Activated CD8-positive, alpha-beta T cell treated with anti-CD3 and anti-CD28 coated beads for 36 hours (primary cell): ENCODE results near the gene CTBP2. TPM values are rescaled to one million over a fixed set of nuclear protein-coding genes. Genes with fewer than 3 reads are reported as not detected.

Source experiments
- ATAC-seq: fragments of 200-7000 bp; cut with Tn5 transposase; one replicate; pipeline ENCODE4 v1.10.0; 2021; ENCODE audit warnings: mild to moderate bottlenecking, moderate library complexity
- CTCF ChIA-PET: fragments of 350-600 bp; sonication (Branson Sonifier 250); formaldehyde crosslinking; loops from one replicate; lab custom pipeline; 2021; ENCODE audit warnings: antibody characterized with exemption; lab: Charles Lee
- POLR2A ChIA-PET: fragments of 350-600 bp; sonication (Branson Sonifier 250); formaldehyde crosslinking; loops from one replicate; lab custom pipeline; 2021; ENCODE audit warnings: antibody characterized with exemption; lab: Charles Lee
- DNase-seq: peaks from one replicate; pipeline ENCODE4 v3.0.0-alpha.2; 2020
- H3K27ac Mint-ChIP-seq: one replicate; pipeline ENCODE4 v1.8.0; 2021; ENCODE audit warnings: mild to moderate bottlenecking, mixed read lengths
- H3K27me3 Mint-ChIP-seq: one replicate; pipeline ENCODE4 v1.8.0; 2021; ENCODE audit warnings: mixed read lengths
- H3K36me3 Mint-ChIP-seq: one replicate; pipeline ENCODE4 v1.8.0; 2021; ENCODE audit warnings: low read depth, mixed read lengths
- H3K4me1 Mint-ChIP-seq: one replicate; pipeline ENCODE4 v1.8.0; 2021; ENCODE audit warnings: low read depth, mixed read lengths
- H3K4me3 Mint-ChIP-seq: one replicate; pipeline ENCODE4 v1.8.0; 2021; ENCODE audit warnings: mild to moderate bottlenecking, moderate library complexity, mixed read lengths
- H3K9me3 Mint-ChIP-seq: one replicate; pipeline ENCODE4 v1.8.0; 2021; ENCODE audit warnings: mixed read lengths
- CTCF ChIP-seq: fragments of 200-600 bp; IDR thresholded peaks from one replicate; pipeline ENCODE4 v1.8.0; 2022; ENCODE audit warnings: antibody characterized with exemption, mild to moderate bottlenecking
- intact Hi-C: fragments of 100-400 bp; cut with micrococcal nuclease; formaldehyde crosslinking; loops from one replicate; pipeline ENCODE4 v1.10.0; 2022
- total RNA-seq, 2 experiments: library from RNA; stranded (reverse); gene quantifications; one replicate each; pipeline ENCODE4 v1.2.3, GENCODE V29; 2021

The CTBP2 gene
- total RNA-seq, 2 experiments from 2014 or later, result 0.60 to 0.88 TPM

GRCh38 chr10:125154529-125154928 lies 5.8 kb downstream of the CTBP2 start:
- DNase-seq, result no peak
- Mint-ChIP-seq H3K27me3 (peaks cover 61% of the 10 kb centered on the region), H3K4me1 (peaks cover 4% of the 10 kb centered on the region), H3K4me3 (no peak overlapping the region), H3K36me3 (no peaks in the 10 kb centered on the region), H3K9me3 (no peaks in the 10 kb centered on the region), H3K27ac (no peak overlapping the region)
- TF ChIP-seq CTCF, result no peak
- intact Hi-C loops, result no loop called here
- ChIA-PET POLR2A (no interaction called here), CTCF (no interaction called here)
- ATAC-seq, result no peak

- ATAC-seq (no peak), DNase-seq (no peak)
- no peaks in the 10 kb centered on the region for H3K36me3 Mint-ChIP-seq
- no peak overlapping the region for H3K27ac Mint-ChIP-seq
- no peaks in the 10 kb centered on the region for H3K9me3 Mint-ChIP-seq
- H3K27me3 Mint-ChIP-seq, result peaks cover 64% of the 10 kb centered on the region
- CTCF ChIA-PET, result no interaction called here
- no peak for TF ChIP-seq CTCF
- POLR2A ChIA-PET, result no interaction called here
- peaks cover 4% of the 10 kb centered on the region for H3K4me1 Mint-ChIP-seq
- H3K4me3 Mint-ChIP-seq, result no peak overlapping the region
- intact Hi-C loops, result no loop called here
These were observed 6.5 kb downstream of the CTBP2 start for GRCh38 chr10:125153703-125154490.

- ATAC-seq, result no peak
- H3K27me3 Mint-ChIP-seq, result peaks cover 69% of the 10 kb centered on the region
- no peaks in the 10 kb centered on the region for H3K36me3 Mint-ChIP-seq
- H3K4me3 Mint-ChIP-seq, result no peak overlapping the region
- H3K4me1 Mint-ChIP-seq, result no peaks in the 10 kb centered on the region
- intact Hi-C loops, result no loop called here
- DNase-seq, result no peak
- no peak for TF ChIP-seq CTCF
- ChIA-PET POLR2A (no interaction called here), CTCF (no interaction called here)
- H3K9me3 Mint-ChIP-seq, result no peaks in the 10 kb centered on the region
- H3K27ac Mint-ChIP-seq, result no peak overlapping the region
These were observed 7.7 kb downstream of the CTBP2 start for GRCh38 chr10:125152450-125153368.

- CTCF ChIA-PET, result no interaction called here
- Mint-ChIP-seq H3K36me3 (no peaks in the 10 kb centered on the region), H3K9me3 (no peaks in the 10 kb centered on the region), H3K4me3 (no peak overlapping the region), H3K27ac (no peak overlapping the region), H3K27me3 (peaks cover 66% of the 10 kb centered on the region), H3K4me1 (no peaks in the 10 kb centered on the region)
- intact Hi-C loops, result no loop called here
- DNase-seq, result no peak
- no peak for TF ChIP-seq CTCF
- ATAC-seq, result no peak
- POLR2A ChIA-PET, result no interaction called here
These were observed 8.6 kb downstream of the CTBP2 start for GRCh38 chr10:125151553-125152449.
